HG03045 (cell line): ENCODE results near the gene IRF4.

Source experiments
- ATAC-seq: cut with Tn5 transposase; IDR thresholded peaks from one replicate; pipeline ENCODE4 v1.9.1; 2021; ENCODE audit warnings: mild to moderate bottlenecking, moderate library complexity; ENCODE audit not compliant: unreplicated experiment

Gene IRF4

GRCh38 chr6:436308-437036 is 44.9 kb downstream of the IRF4 start:
- no peak for ATAC-seq

- ATAC-seq = no peak
Observed at GRCh38 chr6:437037-437392, 45.5 kb downstream of the IRF4 start.

DNA sequence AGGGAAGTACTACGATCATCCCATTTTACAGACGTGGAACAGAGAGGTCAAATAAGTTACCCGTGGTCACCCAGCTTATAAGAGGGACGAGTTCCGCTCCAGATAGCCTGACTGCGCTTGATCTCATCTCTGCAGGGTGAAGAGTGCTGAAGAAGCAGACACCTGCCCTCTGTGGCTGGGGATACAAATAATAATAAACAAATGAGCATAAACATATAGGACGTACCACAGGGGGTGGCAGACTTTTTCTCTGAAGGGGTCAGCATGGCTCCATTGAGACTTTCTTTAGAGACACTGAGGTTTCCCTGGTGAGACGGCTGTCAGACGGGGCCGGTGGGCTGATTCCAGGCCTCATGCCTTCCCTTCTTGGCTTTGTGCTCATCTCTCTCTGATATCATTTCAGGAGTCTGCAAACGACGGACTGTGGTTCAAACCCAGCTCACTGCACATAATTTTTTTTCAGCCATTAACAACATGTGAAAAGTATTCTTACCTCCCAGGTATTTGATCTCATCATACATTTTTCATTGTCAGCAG is 47.1 kb downstream of the IRF4 start:
- no peak for ATAC-seq

DNA sequence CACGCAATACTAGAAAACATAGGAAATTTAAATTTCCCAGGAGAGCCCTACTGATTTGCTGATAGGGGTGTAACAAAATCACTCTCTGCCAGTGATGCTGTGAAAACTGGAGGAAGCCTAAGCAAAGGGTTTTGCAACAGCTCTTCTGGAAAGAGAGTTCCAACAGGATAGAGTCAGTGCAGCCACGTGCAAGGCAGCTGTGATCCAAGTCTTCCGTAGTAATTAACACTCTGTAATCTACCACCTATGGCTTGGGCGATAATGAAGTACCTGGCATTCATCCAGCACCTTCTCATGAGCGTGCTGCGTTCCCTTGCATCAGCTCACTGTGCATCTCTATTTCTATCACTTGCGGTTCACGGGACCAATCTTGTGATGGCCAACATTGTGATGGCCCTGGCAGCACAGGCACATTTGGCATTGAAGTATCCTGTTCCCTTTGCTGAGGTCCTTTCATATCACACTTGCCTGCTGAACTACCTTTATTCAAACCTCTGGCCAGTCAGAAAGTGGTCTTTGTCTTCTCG is 48.2 kb downstream of the IRF4 start:
- ATAC-seq = no peak

DNA sequence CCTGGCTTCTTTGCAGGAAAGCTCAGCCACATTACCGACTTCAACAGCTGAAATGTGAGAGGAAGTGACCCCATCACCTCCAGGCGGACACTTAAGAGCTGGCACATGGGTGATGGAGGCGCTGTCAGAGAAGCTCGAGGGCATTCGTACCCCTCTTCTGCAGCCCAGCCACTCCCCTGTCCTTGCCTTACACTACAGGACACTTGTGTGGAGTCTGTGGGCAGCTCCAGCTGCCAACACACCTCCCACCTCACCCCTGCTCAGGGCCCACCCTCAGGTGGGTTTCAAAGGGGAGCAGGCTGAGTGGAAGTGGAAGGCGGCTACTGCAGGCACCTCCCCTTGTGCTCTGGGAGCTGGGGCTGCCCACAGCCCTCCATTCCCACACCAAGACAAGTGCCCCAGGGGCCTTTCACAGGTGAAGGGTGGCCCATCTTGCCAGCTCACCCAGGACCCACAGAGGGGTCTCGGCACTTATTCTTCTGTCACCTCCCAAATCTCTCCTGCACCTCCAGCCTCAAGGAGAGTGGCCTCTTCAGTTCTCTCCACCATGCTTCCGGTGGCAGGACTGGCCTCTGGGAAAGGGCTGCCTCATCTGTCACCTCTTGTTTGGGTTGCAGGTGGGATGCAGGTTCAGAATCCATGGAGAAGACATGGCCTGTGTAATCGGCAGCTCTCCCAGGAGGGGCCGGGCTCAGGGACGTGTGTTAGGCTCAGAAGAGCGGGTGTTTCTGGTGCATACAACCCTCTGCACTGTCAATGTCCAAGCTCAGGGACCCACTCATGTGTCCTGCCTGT is 49.8 kb downstream of the IRF4 start:
- no peak for ATAC-seq

- no peak for ATAC-seq
Observed at GRCh38 chr6:443621-444159, 52.1 kb downstream of the IRF4 start.

DNA sequence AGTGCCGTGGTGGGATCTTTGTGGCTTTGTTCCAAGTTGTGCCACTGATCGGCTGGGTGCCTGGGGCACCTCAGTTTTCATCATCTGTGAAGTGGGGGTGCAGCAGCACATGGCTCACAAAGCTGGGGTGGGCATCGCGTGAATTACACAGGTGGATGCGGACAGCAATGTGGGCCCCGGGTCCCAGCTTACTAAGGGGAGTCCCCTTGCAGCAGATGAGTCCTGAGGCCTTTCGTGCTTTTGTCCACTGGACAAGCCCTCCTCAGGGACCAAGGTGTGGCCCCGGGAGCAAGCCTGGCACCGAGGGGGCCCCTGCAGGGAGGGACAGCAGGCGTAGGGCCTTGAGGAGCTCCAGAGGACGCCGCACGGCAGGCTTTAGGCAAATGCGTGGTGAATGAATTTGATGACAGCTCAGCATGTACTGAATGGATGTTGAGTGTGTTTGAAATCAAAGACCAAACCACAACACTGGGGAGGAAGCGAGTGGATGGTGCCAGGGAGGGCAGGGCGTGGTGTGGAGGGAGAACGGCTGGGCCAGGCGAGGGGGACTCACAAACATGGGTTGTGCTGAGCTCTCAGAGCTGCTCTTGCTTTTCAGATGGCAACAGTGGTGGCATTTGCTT is 53.2 kb downstream of the IRF4 start:
- ATAC-seq = no peak

- no peak for ATAC-seq
Observed at GRCh38 chr6:445571-446417, 54.2 kb downstream of the IRF4 start.

- no peak for ATAC-seq
Observed at GRCh38 chr6:446418-447366, 55.1 kb downstream of the IRF4 start.

GRCh38 chr6:447381-448165 is 56.0 kb downstream of the IRF4 start:
- no peak for ATAC-seq

DNA sequence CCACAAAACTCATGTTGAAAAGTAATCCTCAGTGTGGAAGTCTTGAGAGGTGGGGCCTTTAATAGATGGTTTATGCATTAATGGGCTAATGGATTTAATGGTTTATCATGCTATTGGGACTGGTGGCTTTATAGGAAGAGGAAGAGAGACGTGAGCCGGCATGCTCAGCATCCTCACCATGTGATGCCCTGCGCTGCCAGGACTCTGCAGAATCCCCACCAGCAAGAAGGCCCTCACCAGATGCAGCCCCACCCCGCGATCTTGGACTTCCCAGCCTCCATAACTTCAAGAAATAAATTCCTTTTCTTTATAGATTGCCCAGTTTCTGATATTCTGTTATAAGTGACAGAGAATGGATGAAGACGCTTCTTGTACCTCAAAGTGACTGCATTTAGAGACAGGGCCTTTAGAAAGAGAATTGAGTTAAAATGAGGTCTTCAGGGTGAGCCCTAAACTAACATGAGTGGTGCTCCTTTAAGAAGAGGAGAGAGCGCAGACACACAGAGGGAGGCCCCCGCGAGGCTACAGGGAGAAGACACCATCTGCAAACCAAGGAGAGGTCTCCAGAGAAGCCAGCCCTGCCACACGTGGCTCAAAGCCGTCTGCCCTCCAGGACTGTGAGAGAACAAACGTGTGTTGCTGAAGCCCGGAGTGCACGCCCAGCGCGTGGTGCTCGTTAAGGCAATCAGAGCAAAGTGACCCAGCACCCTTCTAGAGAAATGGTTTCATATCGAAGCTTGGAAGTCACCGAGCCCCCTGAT is 56.9 kb downstream of the IRF4 start:
- no peak for ATAC-seq

- ATAC-seq = no peak
Observed at GRCh38 chr6:449057-449430, 57.5 kb downstream of the IRF4 start.

DNA sequence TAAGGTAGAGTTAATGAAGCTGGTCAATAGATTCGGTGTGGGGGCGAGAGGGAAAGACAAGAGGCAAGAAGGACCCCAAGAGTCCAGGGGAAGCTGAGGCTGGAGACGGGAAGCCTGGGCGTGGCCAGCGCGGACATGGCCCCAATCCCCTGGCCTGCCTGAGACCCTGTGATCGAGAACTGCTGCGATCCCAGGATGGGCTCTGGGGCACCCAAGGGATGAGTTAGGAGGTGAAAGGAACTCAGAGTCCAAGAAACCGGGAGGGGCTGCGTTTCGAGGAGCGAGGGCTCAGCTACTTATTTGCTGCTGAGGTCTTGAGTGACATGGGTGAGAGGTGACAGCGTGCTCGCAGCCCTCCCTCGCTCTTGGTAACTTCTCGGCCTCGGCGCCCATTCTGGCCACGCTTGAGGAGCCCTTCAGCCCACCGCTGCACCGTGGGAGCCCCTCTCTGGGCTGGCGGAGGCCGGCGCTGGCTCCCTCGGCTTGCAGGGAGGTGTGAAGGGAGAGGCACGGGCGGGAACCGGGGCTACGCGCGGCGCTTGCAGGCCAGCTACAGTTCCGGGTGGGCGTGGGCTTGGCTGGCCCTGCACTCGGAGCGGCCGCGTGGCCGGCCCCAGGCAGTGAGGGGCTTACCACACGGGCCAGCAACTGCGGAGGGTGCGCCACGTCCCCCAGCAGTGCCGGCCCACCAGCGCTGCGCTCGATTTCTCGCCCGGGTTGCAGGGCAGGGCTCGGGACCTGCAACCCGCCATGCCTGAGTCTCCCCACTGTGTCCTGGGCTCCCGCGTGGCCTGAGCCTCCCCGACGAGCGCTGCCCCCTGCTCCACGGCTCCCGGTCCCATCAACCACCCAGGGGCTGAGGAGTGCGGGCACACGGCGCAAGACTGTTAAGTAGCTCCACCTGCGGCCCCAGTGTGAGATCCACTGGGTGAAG is 58.2 kb downstream of the IRF4 start:
- ATAC-seq = no peak

- no peak for ATAC-seq
Observed at GRCh38 chr6:451336-451735, 59.8 kb downstream of the IRF4 start.

DNA sequence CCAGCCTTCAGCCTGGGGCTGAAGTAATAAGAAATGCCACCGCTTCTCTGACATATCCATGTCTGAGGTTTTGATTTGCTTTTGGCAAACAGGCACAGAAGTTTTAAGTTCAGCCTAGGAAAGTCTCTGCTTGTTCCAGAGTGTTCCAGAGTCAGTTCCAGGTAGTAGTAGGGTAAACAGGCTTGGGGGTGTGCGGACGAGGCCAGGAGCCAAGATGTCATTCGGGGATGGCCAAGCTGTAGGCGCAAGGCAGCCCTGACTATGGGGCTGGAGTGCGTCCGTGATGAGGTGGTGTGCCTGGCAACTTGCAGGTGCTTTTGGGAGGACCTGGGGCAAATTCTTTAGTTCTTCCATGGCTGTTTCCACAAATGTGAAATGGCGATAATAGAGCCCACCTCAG is 60.3 kb downstream of the IRF4 start:
- no peak for ATAC-seq

GRCh38 chr6:452301-453067 is 60.9 kb downstream of the IRF4 start:
- ATAC-seq = no peak
